ENCODE measurements around the gene TSPO2.

DNA sequence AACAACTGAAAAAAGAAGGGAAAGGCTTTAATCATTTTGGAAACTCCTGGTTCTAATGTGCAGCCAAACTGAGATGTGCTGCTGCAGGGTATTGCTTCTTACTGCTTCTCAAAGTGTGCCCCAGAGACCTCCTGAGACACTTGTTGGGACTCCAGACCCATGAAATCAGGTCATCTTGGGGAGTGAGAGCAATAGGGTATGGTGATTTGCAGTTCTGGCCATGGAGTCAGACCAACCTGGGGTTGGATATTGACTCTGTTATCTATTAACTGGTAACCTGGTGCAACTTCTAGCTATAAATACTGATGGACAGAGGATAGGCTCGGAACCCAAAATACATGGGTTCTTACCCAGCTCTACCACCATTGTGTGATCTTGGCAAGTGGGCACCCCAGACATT lies 3.8 kb downstream of the TSPO2 start:
- TF ChIP-seq, protein P1, sequence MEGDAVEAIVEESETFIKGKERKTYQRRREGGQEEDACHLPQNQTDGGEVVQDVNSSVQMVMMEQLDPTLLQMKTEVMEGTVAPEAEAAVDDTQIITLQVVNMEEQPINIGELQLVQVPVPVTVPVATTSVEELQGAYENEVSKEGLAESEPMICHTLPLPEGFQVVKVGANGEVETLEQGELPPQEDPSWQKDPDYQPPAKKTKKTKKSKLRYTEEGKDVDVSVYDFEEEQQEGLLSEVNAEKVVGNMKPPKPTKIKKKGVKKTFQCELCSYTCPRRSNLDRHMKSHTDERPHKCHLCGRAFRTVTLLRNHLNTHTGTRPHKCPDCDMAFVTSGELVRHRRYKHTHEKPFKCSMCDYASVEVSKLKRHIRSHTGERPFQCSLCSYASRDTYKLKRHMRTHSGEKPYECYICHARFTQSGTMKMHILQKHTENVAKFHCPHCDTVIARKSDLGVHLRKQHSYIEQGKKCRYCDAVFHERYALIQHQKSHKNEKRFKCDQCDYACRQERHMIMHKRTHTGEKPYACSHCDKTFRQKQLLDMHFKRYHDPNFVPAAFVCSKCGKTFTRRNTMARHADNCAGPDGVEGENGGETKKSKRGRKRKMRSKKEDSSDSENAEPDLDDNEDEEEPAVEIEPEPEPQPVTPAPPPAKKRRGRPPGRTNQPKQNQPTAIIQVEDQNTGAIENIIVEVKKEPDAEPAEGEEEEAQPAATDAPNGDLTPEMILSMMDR (conservative IDR thresholded peaks at IDR 0.05; ENCODE audit: low read depth, low read length) = no peak
- TF ChIP-seq EZH2 (IDR thresholded peaks at IDR 0.05; ENCODE audit: low read length, unreplicated experiment) (no peak), EZH2phosphoT487 (IDR thresholded peaks at IDR 0.05; ENCODE audit: borderline replicate concordance, low read length) (no peak)

Measured in PC-3 (cell line).